Measurements from ENCODE around the gene PRR12. TPM values are rescaled to one million over a fixed set of nuclear protein-coding genes. Genes with fewer than 3 reads are reported as not detected.

The PRR12 gene
- total RNA-seq, 4 donors from 2014 or later = 3.3 to 11.3 (median 4.1) TPM

DNA sequence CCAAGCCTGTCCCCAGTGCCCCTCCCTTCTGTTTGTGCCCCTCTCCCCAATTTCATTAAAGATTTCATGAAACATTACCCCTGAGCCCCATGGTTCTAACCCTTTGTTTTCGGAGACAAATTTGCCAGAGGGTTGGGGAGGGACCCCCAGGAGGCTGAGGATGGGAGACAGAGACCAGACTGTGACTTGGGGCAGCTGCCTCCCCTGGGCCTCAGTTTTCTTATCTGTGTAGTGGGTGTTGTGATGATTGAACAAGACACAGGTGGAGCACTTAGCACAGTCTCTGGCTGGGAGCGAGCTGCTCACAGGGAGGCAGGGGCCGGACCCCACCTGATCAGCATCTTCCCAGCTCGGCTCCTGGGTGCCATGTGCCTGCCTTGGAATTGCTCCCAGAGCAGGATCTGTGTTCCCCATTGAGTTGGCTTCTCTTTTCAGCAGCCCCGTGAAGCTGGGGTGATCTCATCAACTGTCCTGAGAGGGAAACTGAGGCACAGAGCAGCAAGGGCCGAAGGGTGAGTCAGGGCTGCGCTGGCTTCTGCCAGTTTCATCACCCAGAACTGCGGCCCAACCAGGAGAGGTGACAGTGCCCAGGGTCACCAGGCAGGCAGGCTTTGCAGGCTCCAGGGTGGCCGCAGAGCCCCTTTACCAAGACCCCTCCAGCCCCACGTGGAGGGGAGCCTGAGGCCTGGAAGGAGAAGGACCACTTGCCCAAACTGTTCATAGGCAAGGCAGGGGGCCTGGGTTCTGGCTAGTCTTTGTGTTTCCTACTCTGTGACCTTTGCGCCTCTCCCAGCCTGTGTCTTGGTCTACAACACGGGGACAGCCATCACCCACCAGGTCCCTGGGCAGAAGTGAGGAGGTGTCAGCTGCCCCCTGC, 67.8 kb downstream of the PRR12 start:
- ATAC-seq (ENCODE audit: low FRiP score) (no peak), DNase-seq (ENCODE audit: low spot score) (no peak)
- TF ChIP-seq, protein P1, sequence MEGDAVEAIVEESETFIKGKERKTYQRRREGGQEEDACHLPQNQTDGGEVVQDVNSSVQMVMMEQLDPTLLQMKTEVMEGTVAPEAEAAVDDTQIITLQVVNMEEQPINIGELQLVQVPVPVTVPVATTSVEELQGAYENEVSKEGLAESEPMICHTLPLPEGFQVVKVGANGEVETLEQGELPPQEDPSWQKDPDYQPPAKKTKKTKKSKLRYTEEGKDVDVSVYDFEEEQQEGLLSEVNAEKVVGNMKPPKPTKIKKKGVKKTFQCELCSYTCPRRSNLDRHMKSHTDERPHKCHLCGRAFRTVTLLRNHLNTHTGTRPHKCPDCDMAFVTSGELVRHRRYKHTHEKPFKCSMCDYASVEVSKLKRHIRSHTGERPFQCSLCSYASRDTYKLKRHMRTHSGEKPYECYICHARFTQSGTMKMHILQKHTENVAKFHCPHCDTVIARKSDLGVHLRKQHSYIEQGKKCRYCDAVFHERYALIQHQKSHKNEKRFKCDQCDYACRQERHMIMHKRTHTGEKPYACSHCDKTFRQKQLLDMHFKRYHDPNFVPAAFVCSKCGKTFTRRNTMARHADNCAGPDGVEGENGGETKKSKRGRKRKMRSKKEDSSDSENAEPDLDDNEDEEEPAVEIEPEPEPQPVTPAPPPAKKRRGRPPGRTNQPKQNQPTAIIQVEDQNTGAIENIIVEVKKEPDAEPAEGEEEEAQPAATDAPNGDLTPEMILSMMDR (IDR thresholded peaks at IDR 0.05) = no peak

DNA sequence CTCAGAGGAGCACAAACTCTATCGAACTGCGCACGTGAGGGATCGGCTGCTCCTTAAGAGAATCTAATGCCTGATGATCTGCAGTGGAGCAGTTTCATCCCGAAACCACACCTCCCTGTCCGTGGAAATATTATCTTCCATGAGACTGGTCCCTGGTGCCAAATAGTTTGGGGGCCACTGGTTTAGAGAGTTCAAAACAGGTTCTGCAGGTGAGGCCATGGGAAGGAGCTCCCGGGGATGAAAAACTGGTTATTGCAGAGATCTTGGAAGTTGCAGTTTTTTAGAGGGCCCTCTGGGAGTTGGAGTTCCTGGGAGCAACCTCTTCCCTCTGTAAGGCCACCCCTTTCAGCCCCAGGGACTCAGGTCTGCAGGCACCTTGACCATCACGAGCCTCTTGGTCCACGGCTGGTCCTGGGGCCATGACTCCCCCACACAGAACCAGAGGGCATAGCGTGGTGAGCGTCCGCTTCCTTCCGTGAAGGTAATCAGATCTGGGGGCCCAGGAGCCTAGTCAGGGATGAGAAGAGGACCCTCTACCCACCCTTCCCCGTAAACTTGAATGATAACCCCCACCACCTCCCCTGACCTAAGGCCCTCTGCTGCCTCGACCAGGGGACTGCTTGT, 69.5 kb downstream of the PRR12 start:
- ATAC-seq (ENCODE audit: low FRiP score) (no peak), DNase-seq (ENCODE audit: low spot score) (no peak)
- TF ChIP-seq, protein P1 (IDR thresholded peaks at IDR 0.05) = no peak

DNA sequence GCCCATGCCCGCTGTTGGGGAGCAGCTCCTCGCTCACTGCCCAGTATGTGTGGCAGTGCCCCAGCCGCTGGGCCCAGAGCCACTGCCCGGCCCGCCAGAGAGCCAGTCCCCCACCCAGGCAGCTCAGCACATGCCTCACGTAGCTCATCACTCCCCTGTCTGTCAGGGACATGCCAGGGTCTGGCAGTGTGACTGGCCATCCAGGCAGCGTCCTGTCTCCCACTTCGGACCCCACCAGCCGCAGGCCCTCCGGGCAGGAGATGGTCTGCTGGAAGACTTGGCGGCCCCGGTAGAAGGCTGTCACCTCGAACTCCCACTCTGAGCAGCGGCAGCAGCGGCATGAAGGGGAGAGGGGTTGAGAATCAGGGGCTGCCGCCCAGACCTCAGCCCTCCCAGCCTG, 71.0 kb downstream of the PRR12 start:
- ATAC-seq (ENCODE audit: low FRiP score) (no peak), DNase-seq (ENCODE audit: low spot score) (no peak)
- TF ChIP-seq, protein P1 (IDR thresholded peaks at IDR 0.05) = no peak

DNA sequence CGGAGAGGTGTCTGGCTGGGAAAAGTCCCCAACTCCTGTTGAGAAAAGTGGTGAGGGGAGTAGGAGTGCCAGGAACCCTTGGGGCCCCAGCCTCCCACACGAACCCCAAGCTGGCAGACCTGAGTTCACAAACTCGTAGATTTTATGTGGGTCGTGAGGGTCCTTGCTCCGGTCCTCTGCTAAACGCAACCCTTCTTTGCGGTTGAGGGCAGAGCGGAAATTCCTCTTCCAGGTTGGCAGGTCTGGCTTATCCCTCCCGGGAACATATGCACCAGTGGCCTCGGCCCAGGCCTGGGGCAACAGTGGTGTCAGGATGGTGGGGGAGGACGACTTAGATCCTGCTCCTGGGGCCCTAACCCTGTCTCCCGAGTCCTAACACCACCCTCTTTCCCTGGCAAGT, 72.2 kb downstream of the PRR12 start:
- TF ChIP-seq, protein P1 (IDR thresholded peaks at IDR 0.05) = no peak
- no peak for DNase-seq (ENCODE audit: low spot score)
- ATAC-seq (ENCODE audit: low FRiP score) = no peak

DNA sequence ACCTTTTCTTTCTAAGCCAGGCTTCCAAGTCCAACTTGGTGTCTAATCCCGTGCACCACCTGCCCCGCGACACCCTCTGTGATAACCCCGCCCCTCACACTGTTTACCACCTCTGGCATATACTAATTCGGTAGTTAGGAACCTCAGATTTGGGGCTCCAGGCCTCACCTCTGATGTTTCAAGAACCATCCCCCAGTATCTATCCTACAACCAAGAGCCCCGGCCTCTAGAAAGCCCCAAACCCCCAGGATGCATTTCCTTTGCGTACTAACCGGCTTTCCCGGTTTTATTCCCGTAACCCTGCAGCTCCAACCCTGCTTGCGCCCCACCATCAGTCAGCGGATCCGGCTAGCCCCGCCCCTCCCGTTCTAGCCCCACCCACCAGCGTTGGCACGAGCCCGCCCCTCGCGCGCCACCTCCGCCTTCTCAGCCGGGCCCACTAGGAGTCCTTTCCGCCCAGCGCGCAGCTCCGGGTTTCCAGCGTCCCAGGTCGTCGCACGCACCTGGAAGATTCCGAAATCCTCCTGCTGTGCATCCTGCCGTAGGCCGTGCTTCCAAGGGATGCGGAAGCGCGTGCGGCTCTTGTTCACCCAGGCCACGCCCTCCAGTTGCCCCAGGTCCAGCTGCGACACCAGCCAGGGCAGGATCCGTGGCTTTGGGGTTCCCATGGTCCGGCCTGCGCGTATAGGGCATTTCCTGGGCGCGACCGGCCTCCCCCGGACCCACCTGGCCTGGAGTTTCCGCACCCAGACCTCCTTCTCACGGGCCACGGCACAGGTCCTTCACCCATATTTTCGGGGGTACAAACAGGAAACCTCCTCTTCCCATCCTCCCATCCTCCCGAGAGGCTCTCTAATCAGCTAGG, 73.4 kb downstream of the PRR12 start:
- DNase-seq (ENCODE audit: low spot score) = peak; percentile 94
- TF ChIP-seq, protein P1 (IDR thresholded peaks at IDR 0.05) = no peak
- peak; percentile 74 for ATAC-seq (ENCODE audit: low FRiP score)

DNA sequence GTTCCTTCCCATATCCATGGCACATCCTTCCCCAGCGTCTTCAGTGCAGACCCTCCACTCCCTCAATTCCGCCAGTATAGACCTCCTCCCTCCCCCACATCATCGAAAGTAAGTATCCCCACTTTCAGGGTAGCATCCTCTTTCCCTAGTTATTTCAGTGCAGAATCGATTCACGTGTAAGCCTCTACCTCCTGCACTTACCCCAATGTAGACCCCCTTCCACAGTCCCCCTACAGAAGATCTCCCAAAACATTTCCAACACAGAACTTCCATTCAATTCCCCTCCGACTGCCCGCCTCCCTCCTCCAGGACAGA, 74.0 kb downstream of the PRR12 start:
- no peak for ATAC-seq (ENCODE audit: low FRiP score)
- TF ChIP-seq, protein P1 (IDR thresholded peaks at IDR 0.05) = no peak

More for the DNA sequence above, 74.0 kb downstream of the PRR12 start:
- no peak for DNase-seq (ENCODE audit: low spot score)

All from omental fat pad (tissue), 4 donors.